A549 (cell line): Measurements from ENCODE around the gene BCKDHA.

Experiments
- EP300 ChIP-seq, 2 experiments: fragments of >200 bp; sonication (Bioruptor Twin); formaldehyde crosslinking; IDR thresholded peaks; 2 replicates in 1 of 2; 3 replicates in 1 of 2; pipeline ENCODE4 v1.6.1; 2016 to 2017
- KDM1A ChIP-seq: fragments of 200-600 bp; sonication (generic); IDR thresholded peaks from 2 replicates; pipeline ENCODE4 v1.6.1; 2016; ENCODE audit warnings: low read depth, mild to moderate bottlenecking
- TF ChIP-seq, protein P1 (sequence below): fragments of 200-600 bp; sonication (generic); IDR thresholded peaks from 2 replicates; pipeline ENCODE4 v1.6.1; 2016; ENCODE audit warnings: antibody characterized with exemption, mild to moderate bottlenecking, moderate library complexity

DNA sequence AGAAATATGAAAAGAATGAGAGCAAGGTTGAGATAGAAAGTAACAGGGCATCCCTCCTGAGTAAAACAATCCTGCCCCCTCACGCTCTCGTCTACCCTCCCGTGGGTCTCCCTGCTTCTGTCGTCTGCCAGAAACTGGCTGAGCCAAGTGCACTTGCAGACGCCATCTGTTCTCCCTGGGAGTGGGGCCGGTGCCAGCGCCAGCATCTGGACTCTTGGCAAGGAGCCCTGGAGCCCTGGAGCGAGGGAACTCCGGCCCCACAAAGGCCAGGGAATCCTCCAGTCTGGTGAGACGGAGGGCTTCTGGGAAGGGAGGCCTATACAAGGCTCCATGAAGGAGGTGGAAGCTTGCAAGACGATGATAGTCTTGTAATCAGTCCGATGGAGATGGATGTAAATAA is 23.6 kb upstream of the BCKDHA start:
- no peak for TF ChIP-seq KDM1A
- TF ChIP-seq, protein P1, sequence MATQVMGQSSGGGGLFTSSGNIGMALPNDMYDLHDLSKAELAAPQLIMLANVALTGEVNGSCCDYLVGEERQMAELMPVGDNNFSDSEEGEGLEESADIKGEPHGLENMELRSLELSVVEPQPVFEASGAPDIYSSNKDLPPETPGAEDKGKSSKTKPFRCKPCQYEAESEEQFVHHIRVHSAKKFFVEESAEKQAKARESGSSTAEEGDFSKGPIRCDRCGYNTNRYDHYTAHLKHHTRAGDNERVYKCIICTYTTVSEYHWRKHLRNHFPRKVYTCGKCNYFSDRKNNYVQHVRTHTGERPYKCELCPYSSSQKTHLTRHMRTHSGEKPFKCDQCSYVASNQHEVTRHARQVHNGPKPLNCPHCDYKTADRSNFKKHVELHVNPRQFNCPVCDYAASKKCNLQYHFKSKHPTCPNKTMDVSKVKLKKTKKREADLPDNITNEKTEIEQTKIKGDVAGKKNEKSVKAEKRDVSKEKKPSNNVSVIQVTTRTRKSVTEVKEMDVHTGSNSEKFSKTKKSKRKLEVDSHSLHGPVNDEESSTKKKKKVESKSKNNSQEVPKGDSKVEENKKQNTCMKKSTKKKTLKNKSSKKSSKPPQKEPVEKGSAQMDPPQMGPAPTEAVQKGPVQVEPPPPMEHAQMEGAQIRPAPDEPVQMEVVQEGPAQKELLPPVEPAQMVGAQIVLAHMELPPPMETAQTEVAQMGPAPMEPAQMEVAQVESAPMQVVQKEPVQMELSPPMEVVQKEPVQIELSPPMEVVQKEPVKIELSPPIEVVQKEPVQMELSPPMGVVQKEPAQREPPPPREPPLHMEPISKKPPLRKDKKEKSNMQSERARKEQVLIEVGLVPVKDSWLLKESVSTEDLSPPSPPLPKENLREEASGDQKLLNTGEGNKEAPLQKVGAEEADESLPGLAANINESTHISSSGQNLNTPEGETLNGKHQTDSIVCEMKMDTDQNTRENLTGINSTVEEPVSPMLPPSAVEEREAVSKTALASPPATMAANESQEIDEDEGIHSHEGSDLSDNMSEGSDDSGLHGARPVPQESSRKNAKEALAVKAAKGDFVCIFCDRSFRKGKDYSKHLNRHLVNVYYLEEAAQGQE = no peak
- no peak for TF ChIP-seq EP300 (IDR thresholded peaks at IDR 0.05)
